HepG2 (cell line): ENCODE data around the gene BMP2K.

Experiments used
- ATF7 ChIP-seq, 2 experiments: fragments of 450-650 bp in 1 of 2; sonication (generic) in 1 of 2; formaldehyde crosslinking in 1 of 2; IDR thresholded peaks; 2 replicates each; pipeline versions ENCODE4 v1.4.0 to v1.6.1; 2016 to 2020; ENCODE audit warnings: antibody characterized with exemption in 1 of 2, mild to moderate bottlenecking in 1 of 2, missing genetic modification reagents in 1 of 2
- MTA1 ChIP-seq: sonication (generic); formaldehyde crosslinking; IDR thresholded peaks from 2 replicates; pipeline ENCODE4 v1.4.0; 2020; ENCODE audit warnings: missing genetic modification reagents, mild to moderate bottlenecking, borderline replicate concordance
- POLR2AphosphoS5 ChIP-seq: IDR thresholded peaks from 2 replicates; pipeline ENCODE4 v1.6.1; 2012; ENCODE audit warnings: low read depth, low read length
- RELA ChIP-seq: sonication (generic); formaldehyde crosslinking; IDR thresholded peaks from 2 replicates; pipeline ENCODE4 v1.4.0; 2020; ENCODE audit warnings: missing genetic modification reagents
- TARDBP ChIP-seq: sonication (generic); formaldehyde crosslinking; IDR thresholded peaks from 2 replicates; pipeline ENCODE4 v1.8.0; 2022; ENCODE audit warnings: mild to moderate bottlenecking, missing genetic modification reagents
- ZFP41 ChIP-seq: sonication (generic); formaldehyde crosslinking; IDR thresholded peaks from 2 replicates; pipeline ENCODE4 v1.4.0; 2020; ENCODE audit warnings: mild to moderate bottlenecking, missing genetic modification reagents, borderline replicate concordance
- ZNF24 ChIP-seq: fragments of 450-650 bp; IDR thresholded peaks from 2 replicates; pipeline ENCODE4 v1.6.1; 2017; ENCODE audit warnings: antibody characterized with exemption, mild to moderate bottlenecking
- ZNF468 ChIP-seq: sonication (generic); formaldehyde crosslinking; IDR thresholded peaks from 2 replicates; pipeline ENCODE4 v1.8.0; 2022; ENCODE audit warnings: mild to moderate bottlenecking, moderate library complexity, missing genetic modification reagents
- TF ChIP-seq, protein P1 (sequence below): sonication (generic); formaldehyde crosslinking; IDR thresholded peaks from 2 replicates; pipeline ENCODE4 v1.5.0; 2020; ENCODE audit warnings: mild to moderate bottlenecking, missing genetic modification reagents, moderate library complexity

DNA sequence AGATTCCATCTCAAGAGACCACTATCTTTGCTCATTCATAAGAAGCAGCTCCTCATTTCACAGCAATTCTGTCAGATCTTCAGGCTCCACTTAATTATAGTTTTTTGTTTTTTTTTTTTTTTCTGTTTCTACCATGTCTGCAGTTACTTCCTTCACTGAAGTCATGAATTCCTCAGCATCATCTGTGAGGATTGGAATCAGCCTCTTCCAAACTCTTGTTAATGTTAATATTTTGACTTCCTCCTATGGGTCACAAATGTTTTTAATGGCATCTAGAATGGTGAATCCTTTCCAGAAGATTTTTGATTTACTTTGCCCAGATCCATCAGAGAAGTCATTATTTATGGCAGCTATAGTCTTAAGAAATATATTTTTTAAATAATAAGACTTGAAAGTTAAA lies 53.1 kb downstream of the BMP2K start:
- TF ChIP-seq, protein P1, sequence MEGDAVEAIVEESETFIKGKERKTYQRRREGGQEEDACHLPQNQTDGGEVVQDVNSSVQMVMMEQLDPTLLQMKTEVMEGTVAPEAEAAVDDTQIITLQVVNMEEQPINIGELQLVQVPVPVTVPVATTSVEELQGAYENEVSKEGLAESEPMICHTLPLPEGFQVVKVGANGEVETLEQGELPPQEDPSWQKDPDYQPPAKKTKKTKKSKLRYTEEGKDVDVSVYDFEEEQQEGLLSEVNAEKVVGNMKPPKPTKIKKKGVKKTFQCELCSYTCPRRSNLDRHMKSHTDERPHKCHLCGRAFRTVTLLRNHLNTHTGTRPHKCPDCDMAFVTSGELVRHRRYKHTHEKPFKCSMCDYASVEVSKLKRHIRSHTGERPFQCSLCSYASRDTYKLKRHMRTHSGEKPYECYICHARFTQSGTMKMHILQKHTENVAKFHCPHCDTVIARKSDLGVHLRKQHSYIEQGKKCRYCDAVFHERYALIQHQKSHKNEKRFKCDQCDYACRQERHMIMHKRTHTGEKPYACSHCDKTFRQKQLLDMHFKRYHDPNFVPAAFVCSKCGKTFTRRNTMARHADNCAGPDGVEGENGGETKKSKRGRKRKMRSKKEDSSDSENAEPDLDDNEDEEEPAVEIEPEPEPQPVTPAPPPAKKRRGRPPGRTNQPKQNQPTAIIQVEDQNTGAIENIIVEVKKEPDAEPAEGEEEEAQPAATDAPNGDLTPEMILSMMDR (CRISPR knock-in tag) = no peak
- TF ChIP-seq TARDBP (CRISPR knock-in tag) (no peak), RELA (CRISPR knock-in tag) (no peak), ZNF468 (CRISPR knock-in tag) (no peak), ZNF24 (no peak), POLR2AphosphoS5 (no peak), ATF7 (IDR thresholded peaks at IDR 0.05) (no peak), ATF7 (CRISPR knock-in tag; IDR thresholded peaks at IDR 0.05) (no peak), ZFP41 (CRISPR knock-in tag) (no peak), MTA1 (CRISPR knock-in tag) (no peak)
